Activated CD8-positive, alpha-beta memory T cell treated with anti-CD3 and anti-CD28 coated beads, Interleukin-2, amount 50 U/mL, for 24 hours (primary cell): ENCODE measurements around the gene ZFHX3.

ENCODE experiments used
- DNase-seq: peaks from one replicate; pipeline ENCODE4 v3.0.0-alpha.2; 2020; ENCODE audit errors: extremely low read depth

Gene ZFHX3

DNA sequence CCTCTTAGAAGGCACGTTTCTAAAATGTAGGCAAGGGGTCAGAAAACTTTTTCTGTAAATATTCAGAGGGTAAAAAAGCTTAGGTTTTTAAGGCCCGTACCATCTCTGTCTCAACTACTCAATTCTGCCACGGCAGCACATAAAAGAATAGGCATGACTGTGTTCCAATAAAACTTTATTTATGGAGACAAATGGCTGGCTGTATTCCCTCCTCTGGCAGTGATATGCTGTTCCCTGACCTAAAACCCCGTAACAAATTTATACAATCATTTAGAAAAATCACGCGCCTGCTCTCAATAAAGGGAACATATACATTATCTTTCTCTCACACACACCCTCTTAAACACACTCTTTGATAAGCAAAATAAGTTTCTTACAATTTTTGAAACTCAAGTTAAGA lies 138.7 kb downstream of the ZFHX3 start:
- DNase-seq, result no peak

GRCh38 chr16:72908362-72909167 lies 139.4 kb downstream of the ZFHX3 start:
- no peak for DNase-seq

- DNase-seq, result no peak
Observed at GRCh38 chr16:72905581-72905980, 142.3 kb downstream of the ZFHX3 start.

DNA sequence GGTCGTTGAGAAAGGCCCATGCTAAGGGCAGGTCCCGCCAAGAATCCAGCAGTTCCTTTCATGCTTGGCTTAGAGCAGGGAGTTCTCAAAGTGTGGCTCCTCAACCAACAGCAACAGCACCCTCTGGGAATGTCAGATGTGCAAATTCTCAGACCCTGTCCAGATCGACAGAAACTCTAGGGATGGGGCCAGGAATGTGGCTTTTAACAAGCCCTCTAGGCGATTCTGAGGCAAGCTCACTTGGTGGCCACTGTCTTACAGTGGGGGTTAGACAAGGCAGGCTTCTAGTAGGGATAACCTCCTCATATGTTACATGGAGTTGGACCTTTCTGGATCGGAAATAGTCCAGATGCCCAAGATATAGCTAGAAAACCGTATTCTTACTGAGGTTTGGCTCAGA lies 144.8 kb downstream of the ZFHX3 start:
- no peak for DNase-seq

DNA sequence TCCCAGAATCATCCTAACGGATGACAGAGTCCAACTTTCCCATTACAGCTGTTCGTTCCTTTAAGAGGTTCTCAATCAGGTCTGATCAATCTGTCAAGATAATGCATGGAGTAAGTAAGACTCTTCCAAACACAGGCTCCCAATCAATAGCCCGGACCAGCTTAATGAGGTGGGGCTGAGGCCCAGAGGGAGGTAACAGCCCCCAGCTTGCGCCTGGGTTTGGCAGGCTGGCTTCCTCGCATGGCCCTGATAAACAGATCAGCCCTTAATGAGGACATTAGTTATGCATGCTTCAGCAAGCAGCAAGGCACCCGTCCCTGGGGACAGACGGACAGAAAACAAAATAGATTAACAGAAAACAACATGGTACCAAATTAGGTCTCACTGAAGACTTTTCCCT lies 145.7 kb downstream of the ZFHX3 start:
- DNase-seq, result no peak

DNA sequence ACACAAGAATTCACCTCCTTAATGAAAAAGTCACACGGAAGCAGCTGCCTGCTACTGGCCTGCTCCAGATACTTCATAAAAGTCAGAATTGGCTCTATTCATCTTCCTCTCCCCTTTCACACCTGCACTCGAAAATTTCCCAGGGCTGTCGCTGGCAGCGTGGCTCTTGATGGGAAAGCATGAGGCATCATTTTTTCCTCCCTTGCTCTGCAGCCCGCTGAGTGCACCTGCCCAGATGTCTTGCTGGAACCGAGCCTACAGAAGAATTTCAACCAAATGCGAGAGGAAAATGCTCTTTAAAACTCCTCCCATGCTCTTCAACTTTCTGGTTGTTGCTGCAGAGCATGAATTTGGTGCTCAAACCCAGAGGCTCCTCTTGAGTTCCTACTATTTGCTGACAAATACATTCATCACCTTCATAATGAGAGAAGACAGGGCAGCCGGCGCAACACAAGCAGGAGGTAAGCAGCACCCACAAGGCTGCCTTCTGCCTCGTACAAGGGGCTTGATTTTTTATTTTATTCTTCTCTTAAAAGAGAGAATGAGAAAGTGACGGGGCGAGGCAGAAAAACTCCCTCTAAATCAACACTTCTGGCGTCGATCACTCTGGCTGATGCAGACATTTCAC lies 146.8 kb downstream of the ZFHX3 start:
- DNase-seq, result no peak

- no peak for DNase-seq
Observed at GRCh38 chr16:72898216-72898825, 149.6 kb downstream of the ZFHX3 start.

- DNase-seq, result no peak
Observed at GRCh38 chr16:72897707-72898106, 150.2 kb downstream of the ZFHX3 start.

DNA sequence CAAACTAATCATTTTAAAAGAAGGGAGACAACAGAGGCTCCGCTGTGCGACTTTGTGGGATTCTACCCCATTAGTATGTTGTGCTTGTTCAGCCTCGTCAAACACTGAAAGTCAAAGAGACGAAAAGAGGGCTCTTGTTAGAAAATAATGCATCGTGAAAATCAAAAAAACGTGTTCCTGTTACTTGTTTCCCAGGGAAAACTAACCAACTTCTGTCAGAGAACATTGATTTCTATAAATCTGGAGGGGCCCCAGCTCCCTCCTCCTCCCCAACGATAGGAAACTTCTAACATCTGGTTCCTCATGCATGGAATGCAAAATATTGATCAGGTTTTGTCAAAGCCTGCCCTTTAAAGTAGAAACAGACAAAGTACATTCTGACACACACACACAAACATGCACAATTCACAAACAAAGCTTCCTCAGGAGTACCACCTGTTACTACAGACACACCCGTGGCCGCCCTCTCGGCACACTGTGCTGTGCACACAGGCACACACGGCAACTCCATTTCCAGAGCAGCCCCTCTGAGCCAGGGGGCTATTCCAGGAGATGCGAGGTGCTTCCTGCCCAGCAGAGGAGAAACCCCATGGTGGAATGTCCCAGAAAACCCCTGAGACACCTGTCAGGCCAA lies 151.3 kb downstream of the ZFHX3 start:
- no peak for DNase-seq

- DNase-seq, result no peak
Observed at GRCh38 chr16:72895951-72896350, 152.0 kb downstream of the ZFHX3 start.

DNA sequence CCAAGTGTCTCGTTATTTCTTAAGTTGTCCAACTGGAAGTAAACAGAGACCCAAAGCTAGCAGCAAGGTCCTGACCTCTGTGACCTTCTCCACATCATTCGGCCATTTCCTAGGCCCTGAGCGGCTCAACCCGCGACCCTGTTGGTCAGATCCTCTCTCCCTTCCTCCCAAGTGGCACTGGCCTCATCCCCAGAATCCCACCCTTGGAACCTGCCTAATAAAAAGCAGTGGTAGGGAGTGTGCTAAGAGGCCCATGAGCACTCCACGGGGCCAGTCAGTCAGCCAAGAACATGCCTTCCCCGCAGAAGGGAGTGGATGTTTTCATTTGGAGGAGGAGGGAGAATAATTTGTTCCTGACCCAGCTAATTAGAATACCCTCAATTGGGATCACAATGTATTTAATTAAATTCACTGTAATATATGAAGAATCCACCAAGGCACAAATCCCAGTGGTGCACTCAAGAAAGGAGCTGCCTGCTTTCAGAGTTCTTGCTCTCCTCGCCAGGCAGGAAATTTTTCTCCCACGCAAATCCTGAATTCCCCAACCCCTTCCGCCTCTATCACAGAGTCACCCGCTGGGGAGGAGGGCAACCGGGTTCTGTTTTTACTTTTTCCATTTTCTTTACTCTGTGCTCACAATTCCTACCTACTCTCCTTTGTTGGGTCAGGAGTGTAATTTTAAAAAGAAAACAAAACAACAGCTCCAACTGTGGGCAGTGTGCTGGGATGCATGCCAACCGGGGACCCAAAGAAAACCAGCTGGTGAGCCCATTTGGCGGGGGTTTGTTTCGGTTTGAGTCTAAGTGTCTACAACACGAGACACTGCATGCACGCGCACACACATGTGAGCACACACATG lies 153.4 kb downstream of the ZFHX3 start:
- DNase-seq, result no peak

GRCh38 chr16:72891291-72892227 lies 156.4 kb downstream of the ZFHX3 start:
- no peak for DNase-seq

GRCh38 chr16:72890587-72890986 lies 157.3 kb downstream of the ZFHX3 start:
- DNase-seq, result no peak

GRCh38 chr16:72889616-72890582 lies 158.0 kb downstream of the ZFHX3 start:
- DNase-seq, result no peak

DNA sequence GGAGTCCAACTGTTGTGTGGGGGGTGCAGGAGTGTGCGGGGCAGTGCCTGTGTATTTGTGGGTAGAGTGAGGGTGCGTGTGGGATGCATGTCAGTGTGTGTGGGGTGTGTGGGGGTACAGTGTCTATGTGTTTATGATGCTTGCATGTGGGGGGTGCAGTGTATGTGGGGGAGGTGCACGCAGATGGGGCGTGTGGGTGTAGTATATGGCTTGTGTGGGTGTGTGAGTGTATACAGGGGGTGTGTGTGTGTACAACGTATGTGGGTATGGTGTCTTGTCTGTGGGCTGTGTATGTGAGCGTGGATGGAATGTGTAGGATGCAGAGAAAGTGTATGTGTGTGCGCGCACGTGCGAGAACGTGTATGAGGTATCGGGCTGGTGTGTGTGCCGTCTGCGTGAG lies 160.4 kb downstream of the ZFHX3 start:
- no peak for DNase-seq

DNA sequence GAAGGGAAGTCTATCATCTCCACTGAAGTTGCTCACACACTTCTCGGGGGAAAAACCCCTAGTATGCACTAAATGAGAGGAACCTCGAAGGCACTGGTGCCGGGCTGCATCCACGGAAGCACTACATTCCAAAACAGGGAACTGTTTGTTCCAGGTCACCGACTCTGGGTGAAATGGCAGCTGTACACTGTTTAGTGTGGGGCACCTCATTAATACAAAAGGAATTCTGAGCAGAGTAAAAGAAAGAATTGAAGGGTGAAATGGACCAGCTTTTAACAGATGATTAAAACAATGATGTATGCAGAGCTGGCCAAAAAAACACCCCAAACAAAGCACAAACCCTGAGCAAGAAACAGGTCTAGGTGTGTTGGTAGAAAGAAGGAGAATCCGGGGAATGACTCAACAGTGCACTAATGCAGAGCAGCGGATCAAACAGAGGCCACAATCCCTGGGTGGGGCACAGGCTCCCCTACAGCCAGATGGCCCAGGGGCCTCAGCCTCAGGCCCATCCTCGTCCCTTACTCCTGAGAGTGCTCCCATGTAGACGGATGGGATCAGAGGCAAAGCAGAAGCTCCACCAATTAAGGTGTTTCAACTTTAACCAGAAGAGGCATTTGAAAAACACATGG lies 161.5 kb downstream of the ZFHX3 start:
- no peak for DNase-seq

GRCh38 chr16:72884573-72884972 lies 163.4 kb downstream of the ZFHX3 start:
- no peak for DNase-seq

GRCh38 chr16:72884037-72884436 lies 163.9 kb downstream of the ZFHX3 start:
- DNase-seq, result no peak

- DNase-seq, result no peak
Observed at GRCh38 chr16:72879846-72880245, 168.1 kb downstream of the ZFHX3 start.
